Caki2 (cell line): ENCODE data around the gene SEC22C. TPM values are rescaled to one million over a fixed set of nuclear protein-coding genes. Genes with fewer than 3 reads are reported as not detected.
A peak's percentile ranks its signal among the peaks of the same experiment; 100 is the strongest.
"Not testable (repeated sequence)": the region's sequence is repeated elsewhere in the genome, so short reads cannot be mapped to it uniquely, and the experiment has no call there.

Experiments used
- DNase-seq: peaks from one replicate; pipeline ENCODE4 v3.0.0-alpha.2; 2015; ENCODE audit warnings: low read depth
- in situ Hi-C: cut with HindIII; loops from 2 replicates; pipeline ENCODE4 v1.10.0; 2016; ENCODE audit warnings: low sequenced_read_pairs, low pct_unique_long_range_greater_than_20kb, mixed read lengths
- total RNA-seq: library from RNA; depleted of rRNA; stranded (reverse); fragments of >200 nt; shearing (Covaris generic); gene quantifications from 2 replicates; pipeline ENCODE4 v1.2.3, GENCODE V29; 2014; ENCODE audit warnings: low replicate concordance; rRNA removed

The SEC22C gene, protein sequence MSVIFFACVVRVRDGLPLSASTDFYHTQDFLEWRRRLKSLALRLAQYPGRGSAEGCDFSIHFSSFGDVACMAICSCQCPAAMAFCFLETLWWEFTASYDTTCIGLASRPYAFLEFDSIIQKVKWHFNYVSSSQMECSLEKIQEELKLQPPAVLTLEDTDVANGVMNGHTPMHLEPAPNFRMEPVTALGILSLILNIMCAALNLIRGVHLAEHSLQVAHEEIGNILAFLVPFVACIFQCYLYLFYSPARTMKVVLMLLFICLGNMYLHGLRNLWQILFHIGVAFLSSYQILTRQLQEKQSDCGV
- 33.5 and 44.1 TPM in 2 replicates for total RNA-seq

DNA sequence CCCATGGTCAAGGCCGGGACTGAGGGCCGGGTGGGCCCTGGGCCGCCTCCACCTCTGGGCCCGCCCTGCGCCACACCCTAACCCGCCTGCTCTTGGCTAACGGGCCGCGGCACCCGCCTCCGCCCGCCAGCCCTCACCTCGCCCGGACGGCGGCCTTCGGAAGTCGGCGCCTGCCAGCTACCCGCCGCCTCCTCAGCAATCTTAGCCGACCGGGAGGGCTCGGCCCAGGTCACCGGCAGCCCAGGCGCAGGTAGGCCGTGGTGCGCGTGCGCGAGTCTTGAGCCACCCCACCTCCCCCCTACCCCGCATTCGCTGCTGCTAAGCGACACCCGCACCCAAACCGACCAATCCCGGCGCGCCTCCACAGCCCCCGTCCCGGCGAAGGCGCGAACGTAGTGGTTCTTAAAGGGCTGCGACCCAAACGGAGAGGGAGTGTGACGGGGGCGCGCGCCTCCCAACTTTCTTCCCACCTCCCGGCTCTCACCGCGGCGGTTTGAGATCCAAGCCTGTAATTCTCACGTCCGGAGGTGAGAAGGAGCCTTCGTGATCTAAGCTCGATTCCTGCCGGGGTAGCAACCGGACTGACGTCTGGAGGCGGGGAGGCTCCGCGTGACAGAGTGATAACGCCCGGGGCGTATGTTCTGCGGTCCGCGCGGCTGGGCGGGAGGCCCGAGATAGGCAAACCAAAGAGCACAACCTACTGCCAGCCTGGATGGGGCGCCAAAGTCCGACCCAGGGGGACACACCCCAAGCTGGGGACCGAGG is at the start of gene SEC22C:
Gene SEC22C (minus strand): TSS at position 259 of the 765 bp plus-strand sequence. CDS start 12,921 bp downstream, outside the sequence.
- in situ Hi-C loops, result no loop called here
- DNase-seq, result peak; percentile 93

DNA sequence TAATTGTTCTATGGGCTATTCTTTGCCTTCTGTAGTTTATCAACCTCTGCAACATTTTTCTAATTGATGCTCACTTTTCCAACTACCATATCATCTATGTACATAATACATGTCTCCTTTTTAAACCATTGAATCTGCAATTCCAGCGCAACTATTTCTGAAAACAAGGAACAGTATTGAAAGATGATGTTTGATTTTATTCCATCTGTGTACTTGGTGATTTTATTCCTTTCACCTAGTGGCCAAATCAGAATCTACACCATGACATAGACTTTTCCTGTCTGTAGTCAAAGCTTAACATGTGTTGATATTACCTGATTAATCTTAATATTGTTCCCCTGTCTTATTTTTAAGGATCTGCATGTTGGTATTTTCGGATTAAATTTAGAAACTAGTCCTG is 31.7 kb upstream of the SEC22C start:
- no peak for DNase-seq
- in situ Hi-C loops, result no loop called here

DNA sequence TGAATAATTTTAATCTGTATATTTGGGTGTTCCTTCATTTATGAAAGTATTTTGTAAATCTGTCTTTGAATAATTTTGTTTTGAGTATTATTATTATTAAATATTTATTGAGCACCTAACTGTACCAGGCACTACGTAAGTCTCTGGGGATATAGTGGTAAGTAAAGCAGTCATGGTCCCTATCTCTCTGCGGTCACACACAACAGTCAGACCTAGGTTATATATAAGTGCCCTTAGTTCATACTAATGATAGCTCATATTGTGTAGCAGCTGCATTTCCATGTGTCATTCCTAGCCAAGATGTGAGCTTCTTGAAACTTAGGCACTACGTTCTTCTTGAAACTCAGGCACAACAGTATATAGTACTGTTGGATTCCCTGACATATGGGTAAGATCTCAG is 31.2 kb upstream of the SEC22C start:
- no peak for DNase-seq
- in situ Hi-C loops, result no loop called here

DNA sequence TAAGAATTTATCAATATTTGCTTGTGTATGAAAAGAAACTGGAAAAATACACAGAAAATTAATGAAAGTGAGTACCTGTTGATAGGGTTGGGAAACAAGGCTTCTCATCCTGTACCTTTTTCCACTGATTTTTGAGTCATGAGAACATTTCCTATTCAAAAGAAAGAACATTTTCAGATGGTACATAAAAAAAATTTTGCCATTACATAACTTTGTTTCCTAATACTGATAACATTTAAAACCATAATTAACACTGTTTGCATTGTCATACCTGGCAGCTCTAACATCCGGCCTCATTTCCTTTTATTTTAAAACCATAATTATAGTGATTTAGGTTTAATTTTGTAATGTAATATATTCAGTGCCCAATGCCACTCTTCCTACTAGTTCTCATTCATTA is 30.4 kb upstream of the SEC22C start:
- in situ Hi-C loops, result no loop called here
- no peak for DNase-seq

DNA sequence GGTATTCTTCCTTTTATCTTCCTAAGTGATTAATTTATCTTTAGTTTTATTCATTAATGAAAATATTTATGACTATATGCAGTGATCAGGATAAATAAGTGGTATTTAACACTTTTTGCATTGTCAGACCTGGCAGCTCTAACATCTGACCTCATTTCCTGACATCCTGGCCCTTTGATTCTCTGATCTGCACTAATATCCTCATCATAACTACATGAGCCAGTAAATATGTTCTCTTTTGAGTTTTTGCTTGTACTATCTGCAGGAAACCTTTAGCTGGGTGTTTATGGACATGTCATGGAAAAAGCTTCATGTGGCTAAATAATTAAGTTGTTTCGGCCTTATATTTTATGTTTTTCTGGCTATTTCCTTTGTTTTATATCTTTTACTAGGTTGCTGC is 29.2 kb upstream of the SEC22C start:
- in situ Hi-C loops, result no loop called here

DNA sequence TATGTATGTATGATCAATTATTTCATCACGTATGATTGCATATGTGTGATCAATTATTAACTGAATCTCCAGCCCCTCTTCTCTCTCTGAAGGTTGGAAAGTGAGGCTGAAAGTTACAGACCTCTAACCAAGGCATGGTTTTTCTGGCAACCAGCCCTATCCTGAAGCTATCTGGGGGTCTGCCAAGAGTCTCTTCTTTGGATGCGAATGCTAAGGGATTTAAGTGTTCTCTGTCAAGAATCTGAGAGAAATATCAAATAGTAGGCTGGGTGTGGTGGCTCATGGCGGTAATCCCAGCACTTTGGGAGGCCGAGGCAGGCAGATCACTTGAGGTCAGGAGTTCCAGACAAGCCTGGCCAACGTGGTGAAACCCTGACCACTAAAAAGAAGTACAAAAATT is 26.8 kb upstream of the SEC22C start:
- in situ Hi-C loops, result no loop called here

More for the DNA sequence above, 29.2 kb upstream of the SEC22C start:
- no peak for DNase-seq

DNA sequence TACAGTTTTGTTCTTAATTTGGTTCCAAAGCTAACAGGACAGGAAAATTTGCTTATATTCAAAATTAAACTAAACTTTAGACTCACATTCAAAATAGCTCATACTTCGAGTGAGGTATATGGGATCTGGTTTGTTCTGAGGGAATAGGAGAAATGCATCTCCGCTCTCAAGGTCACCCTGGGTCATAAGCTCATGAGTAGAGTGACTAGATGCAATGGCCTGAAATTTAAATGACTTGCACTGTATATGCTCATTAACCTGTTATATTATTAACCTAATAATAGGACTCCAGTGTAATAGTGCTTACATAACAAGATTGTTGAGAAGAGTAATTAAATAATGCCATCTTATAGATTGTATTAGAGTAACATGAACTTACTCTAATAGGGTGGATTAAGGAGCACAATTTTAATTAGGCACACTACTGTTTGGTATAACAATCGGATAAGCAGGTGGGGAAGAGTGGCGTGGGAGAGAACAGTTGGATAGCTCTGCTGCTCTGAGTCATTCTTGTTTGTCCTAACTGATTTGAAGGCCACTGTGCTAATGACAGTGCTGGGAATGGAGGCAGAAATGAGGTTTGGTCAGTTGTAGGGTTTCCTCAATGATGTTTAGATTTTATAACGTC is 23.9 kb upstream of the SEC22C start:
- no peak for DNase-seq
- in situ Hi-C loops, result no loop called here

More for the DNA sequence above, 26.8 kb upstream of the SEC22C start:
- DNase-seq, result no peak

DNA sequence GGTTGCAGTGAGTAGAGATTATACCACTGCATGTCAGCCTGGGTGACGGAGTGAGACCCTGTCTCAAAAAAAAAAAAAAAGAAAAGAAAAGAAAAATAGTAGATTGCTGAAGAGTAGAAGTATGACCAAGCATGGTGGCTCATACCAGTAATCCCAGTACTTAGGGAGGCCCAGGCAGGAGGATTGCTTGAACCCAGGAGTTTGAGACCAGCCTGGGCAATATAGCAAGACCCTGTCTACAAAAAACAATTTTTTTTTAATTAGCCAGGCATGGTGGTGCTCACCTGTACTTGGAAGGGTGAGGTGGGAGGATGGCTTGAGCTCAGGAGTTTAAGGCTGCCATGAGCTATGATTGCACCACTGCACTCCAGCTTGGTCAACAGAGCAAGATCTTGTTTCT is 21.2 kb upstream of the SEC22C start:
- in situ Hi-C loops, result no loop called here
- DNase-seq, result no peak

DNA sequence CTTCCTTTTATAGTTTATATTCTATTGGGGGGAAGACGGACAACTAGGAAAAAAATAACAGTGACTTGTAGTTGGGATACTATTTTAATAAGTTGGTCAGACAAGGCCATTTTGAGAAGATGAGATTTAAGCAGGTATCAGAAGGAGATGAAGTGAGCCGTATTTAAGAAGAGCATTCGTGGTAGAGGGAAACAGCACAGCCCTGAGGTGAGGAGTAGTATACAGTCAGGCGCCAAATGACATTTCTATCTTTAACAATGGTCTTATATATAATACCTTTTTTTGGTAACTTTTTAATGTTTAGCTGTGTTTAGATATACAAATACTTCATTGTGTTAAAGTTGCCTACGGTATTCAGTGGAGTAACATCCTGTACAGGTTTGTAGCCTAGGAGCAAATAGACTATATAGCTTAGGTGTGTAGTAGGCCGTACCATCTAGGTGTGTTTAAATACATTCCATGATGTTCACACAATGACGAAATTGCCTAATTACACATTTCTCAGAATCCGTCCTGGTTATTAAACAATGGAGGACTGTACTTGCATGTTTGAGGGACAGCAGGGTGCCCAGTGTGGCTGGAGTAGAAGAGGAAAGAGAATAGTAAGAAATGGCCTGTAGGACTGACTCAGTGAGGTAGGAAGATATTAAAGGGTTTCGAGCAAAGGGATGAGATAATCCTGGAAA is 20.3 kb upstream of the SEC22C start:
- DNase-seq, result peak; percentile 26
- in situ Hi-C loops, result no loop called here

DNA sequence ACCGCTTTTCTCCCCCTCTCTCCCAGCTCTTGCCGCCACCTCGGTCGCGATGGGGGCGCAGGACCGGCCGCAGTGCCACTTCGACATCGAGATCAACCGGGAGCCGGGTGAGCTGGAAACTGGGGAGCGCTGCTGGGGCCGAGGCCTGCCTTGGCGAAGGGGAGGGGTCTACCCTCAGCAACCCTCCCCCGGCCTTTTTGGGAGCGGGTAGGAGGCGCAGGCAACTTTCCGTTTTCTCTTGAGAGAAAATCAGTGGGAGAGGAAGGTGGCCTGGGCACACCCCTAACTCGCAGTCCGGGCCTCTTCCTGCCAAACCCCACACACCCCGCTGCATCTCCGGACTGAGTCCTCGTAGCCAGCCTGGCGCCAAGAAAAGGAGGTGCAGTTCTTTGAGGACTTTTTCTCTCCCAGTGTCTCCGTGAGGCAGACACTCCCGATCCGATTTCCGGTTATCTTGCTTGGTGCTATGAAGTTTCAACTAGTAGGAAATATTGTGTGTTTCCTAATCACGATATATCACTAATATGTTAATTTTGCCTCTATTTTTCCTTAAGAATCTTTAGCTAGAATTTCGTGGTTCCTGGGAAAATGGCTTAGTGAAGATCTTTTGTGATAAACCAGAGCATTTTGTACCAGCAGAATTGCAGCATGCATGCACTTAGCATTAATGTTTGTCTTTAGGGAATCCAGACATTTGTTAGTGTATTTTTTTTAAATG is 19.4 kb upstream of the SEC22C start:
- peak; percentile 54 for DNase-seq
- in situ Hi-C loops, result no loop called here

DNA sequence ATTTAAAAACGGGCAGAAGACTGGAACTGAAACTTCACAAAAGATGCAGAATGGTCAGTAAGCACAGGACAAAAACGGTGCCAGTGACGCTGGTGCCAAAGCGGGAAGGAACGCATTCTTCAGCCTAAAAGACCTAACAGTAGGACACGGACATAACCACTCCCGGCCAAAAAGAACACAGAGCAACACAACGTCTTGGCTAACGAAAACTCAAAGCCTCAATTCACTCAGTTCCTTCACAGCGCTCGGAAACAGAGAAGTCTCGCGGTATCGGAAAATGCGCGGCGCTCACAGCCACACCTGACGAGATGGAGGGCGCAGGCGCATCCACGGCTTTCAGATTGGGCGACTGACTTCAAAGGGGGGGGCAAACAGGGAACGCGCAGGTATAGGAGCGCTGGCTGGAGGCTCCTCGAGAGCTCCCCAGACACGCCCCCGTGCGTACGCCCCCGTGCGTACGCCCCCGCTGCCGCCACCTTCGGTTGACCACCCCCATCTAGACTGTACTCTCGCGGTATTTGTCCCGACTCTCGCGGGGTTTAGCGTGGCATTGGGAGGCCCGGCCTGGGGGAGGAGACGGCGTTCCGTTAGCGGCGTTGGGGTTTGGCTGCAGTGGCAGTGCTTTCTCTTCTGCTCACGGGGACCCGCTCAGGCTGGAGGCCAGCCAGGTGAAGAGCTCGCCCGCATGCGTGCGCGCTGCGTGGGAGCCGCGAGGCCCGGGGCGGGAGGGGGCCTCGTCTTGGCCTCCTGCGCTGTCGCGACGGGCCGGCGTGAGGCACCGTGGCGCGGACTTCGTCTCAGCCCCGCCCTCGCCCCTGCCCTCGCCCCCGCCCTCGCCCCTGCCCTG is 18.6 kb upstream of the SEC22C start, which contains the start of gene NKTR:
Gene NKTR (plus strand): TSS at position 576 of the 847 bp plus-strand sequence. CDS start 321 bp downstream, outside the sequence.
- peak; percentile 97 for DNase-seq
- in situ Hi-C loops, result no loop called here

DNA sequence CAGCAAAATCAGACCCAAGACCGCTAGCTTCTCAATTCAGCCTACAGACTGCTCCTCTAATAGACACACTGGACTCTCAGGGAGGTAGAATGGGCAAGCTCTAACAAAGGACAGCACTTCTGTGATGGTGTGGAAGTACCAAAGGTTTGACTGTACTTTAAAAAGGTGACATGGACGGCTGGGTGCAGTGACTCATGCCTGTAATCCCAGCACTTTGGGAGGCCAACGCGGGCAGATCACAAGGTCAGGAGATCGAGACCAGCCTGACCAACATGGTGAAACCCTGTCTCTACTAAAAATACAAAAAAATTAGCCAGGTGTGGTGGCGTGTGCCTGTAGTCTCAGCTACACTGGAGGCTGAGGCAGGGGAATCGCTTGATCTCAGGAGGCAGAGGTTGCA is 15.3 kb upstream of the SEC22C start:
- in situ Hi-C loops, DNase-seq: not testable (repeated sequence)

DNA sequence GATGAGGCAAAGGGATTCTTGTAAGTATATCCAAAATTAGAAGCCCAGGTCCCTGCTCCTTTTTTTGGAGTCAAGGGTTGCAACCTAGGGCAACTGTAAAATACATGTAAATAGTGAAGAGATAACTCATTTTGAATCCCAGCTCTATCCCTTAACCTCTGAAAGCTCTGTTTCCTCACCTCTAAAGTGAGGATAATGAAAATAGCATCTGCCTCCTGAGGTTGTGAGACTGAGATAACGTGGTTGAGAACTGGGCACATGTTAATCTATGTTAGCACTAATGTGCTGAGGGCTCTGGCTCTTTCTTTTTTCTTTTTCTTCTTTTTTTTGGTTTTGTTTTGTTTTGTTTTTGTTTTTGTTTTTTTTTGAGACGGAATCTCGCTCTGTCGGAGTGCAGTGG is 13.9 kb upstream of the SEC22C start:
- in situ Hi-C loops, result no loop called here
- no peak for DNase-seq

DNA sequence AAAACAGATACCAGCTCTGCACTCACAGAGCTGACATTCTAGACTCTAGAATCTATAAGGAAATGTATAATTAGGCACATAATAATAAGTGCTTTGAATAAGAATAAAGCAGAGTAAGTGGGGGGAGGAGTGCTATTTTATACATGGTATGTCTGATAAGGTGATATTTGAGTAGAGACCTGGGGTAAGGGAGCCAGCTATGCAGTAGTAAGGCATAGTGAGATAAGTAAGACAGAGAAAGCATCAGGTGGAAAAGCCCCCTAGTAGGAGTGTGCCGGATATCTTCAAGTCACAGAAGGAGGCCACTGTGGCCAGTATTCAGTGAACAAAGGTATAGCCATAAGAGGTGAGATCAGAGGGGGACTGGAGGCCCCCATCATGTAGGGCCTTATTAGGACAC is 11.9 kb upstream of the SEC22C start:
- in situ Hi-C loops, result no loop called here
- no peak for DNase-seq

DNA sequence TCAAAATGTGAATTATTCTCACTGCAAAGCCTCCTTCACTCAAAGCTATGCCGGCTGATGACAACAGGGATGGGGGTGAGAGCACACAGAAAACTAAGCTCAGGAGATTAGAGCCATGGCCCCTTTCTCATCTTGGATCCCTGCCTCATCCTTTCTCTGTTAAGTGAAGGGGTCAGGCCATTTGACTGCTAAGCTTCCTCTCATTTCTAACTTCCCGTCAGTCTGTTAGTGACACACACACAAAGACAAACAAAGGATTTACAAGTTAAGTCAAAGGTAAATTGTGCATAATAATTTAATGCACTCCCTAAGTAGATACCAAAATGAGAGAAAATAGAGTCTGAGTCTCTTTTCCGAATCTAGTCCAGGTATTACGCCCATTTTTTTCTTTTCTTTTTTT is 10.0 kb upstream of the SEC22C start:
- DNase-seq, result no peak
- in situ Hi-C loops, result no loop called here

DNA sequence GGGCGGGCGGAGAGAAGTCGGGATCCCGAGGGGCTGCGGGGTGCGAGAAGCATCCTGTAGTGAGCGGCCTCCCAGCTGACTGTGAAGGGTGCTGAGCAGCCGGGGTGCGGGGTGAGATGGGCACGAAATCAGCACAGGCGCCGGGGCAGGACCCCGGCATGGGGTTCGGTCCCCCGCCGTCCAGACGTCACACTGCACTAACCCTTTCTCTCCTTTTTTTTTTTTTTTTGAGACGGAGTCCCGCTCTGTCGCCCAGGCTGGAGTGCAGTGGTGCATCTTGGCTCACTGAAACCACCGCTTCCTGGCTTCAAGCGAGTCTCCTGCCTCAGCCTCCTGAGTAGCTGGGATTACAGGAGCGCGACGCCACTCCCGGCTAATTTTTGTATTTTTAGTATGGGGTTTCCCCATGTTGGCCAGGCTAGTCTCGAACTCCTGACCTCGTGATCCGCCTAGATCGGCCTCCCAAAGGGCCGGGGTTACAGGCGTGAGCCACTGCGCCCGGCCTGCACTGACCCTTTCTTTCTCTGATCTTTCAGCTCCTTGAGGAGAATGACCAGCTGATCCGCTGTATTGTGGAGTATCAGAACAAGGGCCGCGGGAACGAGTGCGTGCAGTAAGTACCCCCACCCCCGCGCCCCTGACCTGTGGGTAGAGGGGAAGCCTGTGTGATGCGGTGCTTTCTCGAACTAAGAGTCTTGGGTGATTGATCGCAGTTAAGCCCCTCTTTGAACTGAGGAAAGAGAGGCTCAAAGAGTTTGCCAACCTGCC is 9.4 kb upstream of the SEC22C start:
- no peak for DNase-seq
- in situ Hi-C loops, result no loop called here
